ENCODE measurements around the gene FHAD1. TPM values are rescaled to one million over a fixed set of nuclear protein-coding genes. Genes with fewer than 3 reads are reported as not detected.

Gene FHAD1
- total and polyA plus RNA-seq, 10 of the 15 experiments (the other 5 are each of a cell fraction or from before 2014, with no cell fraction given): 0.09 to 1.0 (median 0.32) TPM; not detected in 2

- SMC1A ChIA-PET (ENCODE audit: uncharacterized antibody, unreplicated experiment): no interaction called here
- RAD21 ChIA-PET (ENCODE audit: unreplicated experiment): no interaction called here
- POLR2A ChIA-PET: no interaction called here
- DNase-seq (ENCODE audit: low read depth, low spot score): no peak
- H3K79me2 ChIP-seq (ENCODE audit: control insufficient read depth, insufficient read depth, low read length): peaks cover 29% of the 10 kb centered on the region
- FAIRE-seq: no peak
- H4K20me1 ChIP-seq (ENCODE audit: control insufficient read depth, insufficient read depth): peaks cover 4% of the 10 kb centered on the region; the same call in 1 of the 2 replicates
- in situ Hi-C loops (cut with MboI): no loop called here
- no peak for ATAC-seq
- H3K4me2 ChIP-seq (ENCODE audit: control insufficient read depth, insufficient read depth): no peak overlapping the region
- no peak overlapping the region for H3K4me3 ChIP-seq
- H3K9me3 ChIP-seq (replicated peaks; ENCODE audit: control insufficient read depth, insufficient read depth, low read length): no peaks in the 10 kb centered on the region
- CTCF ChIA-PET: interaction anchor here (1.2 to 2.2 kb wide), 3 partner anchors 11 to 103 kb away, joined by 3 to 10 read pairs (median 4); no protein-coding TSS in a partner anchor
- no peak overlapping the region for H3K27ac ChIP-seq (ENCODE audit: control insufficient read depth, insufficient read depth)
- H2AFZ ChIP-seq (ENCODE audit: control insufficient read depth, low read depth, low read length): no peak overlapping the region
- peaks cover 6% of the 10 kb centered on the region; the same call in 1 of the 2 replicates for H3K4me1 ChIP-seq (ENCODE audit: control insufficient read depth, insufficient read depth, low read length)
- no TSS peak for BruUV-seq (replicated peaks)
- no peaks in the 10 kb centered on the region for H3K27me3 ChIP-seq (replicated peaks in 1 of 2; ENCODE audit: control insufficient read depth in 2 of 2, insufficient read depth in 2 of 2, low read length in 1 of 2)
- intact Hi-C loops (cut with micrococcal nuclease; ENCODE audit: unreplicated experiment): no loop called here
- H3K36me3 ChIP-seq (ENCODE audit: control insufficient read depth in 2 of 2, insufficient read depth in 2 of 2, low read length in 1 of 2): peaks cover 10 to 20% of the 10 kb centered on the region in 2 experiments; a peak in 3 of 4 replicates
- WGBS (ENCODE audit: insufficient coverage, insufficient replicate concordance, low lambda C conversion rate, missing lambda C conversion rate): 90% methylated on average over 11 of the region's 11 CpGs
- no peak overlapping the region for H3K9ac ChIP-seq (ENCODE audit: control insufficient read depth, insufficient read depth, low read length)
- TF ChIP-seq, protein P1, sequence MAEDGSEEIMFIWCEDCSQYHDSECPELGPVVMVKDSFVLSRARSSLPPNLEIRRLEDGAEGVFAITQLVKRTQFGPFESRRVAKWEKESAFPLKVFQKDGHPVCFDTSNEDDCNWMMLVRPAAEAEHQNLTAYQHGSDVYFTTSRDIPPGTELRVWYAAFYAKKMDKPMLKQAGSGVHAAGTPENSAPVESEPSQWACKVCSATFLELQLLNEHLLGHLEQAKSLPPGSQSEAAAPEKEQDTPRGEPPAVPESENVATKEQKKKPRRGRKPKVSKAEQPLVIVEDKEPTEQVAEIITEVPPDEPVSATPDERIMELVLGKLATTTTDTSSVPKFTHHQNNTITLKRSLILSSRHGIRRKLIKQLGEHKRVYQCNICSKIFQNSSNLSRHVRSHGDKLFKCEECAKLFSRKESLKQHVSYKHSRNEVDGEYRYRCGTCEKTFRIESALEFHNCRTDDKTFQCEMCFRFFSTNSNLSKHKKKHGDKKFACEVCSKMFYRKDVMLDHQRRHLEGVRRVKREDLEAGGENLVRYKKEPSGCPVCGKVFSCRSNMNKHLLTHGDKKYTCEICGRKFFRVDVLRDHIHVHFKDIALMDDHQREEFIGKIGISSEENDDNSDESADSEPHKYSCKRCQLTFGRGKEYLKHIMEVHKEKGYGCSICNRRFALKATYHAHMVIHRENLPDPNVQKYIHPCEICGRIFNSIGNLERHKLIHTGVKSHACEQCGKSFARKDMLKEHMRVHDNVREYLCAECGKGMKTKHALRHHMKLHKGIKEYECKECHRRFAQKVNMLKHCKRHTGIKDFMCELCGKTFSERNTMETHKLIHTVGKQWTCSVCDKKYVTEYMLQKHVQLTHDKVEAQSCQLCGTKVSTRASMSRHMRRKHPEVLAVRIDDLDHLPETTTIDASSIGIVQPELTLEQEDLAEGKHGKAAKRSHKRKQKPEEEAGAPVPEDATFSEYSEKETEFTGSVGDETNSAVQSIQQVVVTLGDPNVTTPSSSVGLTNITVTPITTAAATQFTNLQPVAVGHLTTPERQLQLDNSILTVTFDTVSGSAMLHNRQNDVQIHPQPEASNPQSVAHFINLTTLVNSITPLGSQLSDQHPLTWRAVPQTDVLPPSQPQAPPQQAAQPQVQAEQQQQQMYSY (CRISPR knock-in tag; IDR thresholded peaks at IDR 0.05): no peak
- no peak for TF ChIP-seq SREBF2 (IDR thresholded peaks at IDR 0.05; ENCODE audit: low read length)
- no peak for TF ChIP-seq MEF2A (IDR thresholded peaks at IDR 0.05; ENCODE audit: insufficient read depth, low read depth, low read length)
- no peak for TF ChIP-seq E2F8 (IDR thresholded peaks at IDR 0.05; ENCODE audit: low read depth, partially characterized antibody)
- TF ChIP-seq RELA (IDR thresholded peaks at IDR 0.05; ENCODE audit: borderline replicate concordance, partially characterized antibody): no peak
- no peak for TF ChIP-seq POLR2AphosphoS2 (IDR thresholded peaks at IDR 0.05; ENCODE audit: low read depth, low read length)
- TF ChIP-seq TCF7 (IDR thresholded peaks at IDR 0.05; ENCODE audit: borderline replicate concordance): no peak
- TF ChIP-seq ZSCAN29 (IDR thresholded peaks at IDR 0.05): no peak
- no peak for TF ChIP-seq TAF1 (IDR thresholded peaks at IDR 0.05; ENCODE audit: borderline replicate concordance, low read depth, low read length)
- no peak for TF ChIP-seq ZNF622 (IDR thresholded peaks at IDR 0.05)
- no peak for TF ChIP-seq PAX5 (IDR thresholded peaks at IDR 0.05; ENCODE audit: borderline replicate concordance, low read depth, low read length)
- TF ChIP-seq NR2C1 (IDR thresholded peaks at IDR 0.05): no peak
- no peak for TF ChIP-seq RAD51 (IDR thresholded peaks at IDR 0.05)
- TF ChIP-seq CEBPB (IDR thresholded peaks at IDR 0.05; ENCODE audit: borderline replicate concordance in 1 of 2, low read depth in 2 of 2, low read length in 2 of 2): no peak
- TF ChIP-seq ATF7 (IDR thresholded peaks at IDR 0.05; ENCODE audit: low read depth): no peak
- TF ChIP-seq PML (IDR thresholded peaks at IDR 0.05; ENCODE audit: low read length): no peak
- no peak for TF ChIP-seq SMC3 (IDR thresholded peaks at IDR 0.05; ENCODE audit: borderline replicate concordance, low read length)
- TF ChIP-seq RUNX3 (IDR thresholded peaks at IDR 0.05; ENCODE audit: low read length): no peak
- no peak for TF ChIP-seq NFYB (IDR thresholded peaks at IDR 0.05; ENCODE audit: insufficient read depth, low read depth, low read length)
These were observed 176.5 kb downstream of the FHAD1 start for GRCh38 chr1:15423355-15424077.
